Fibroblast of lung (primary cell): ENCODE data around the gene CSGALNACT2.

Experiments used
- EZH2 ChIP-seq: IDR thresholded peaks from 2 replicates; pipeline ENCODE4 v1.5.1; 2012; ENCODE audit warnings: low read length, control low read depth, mild to moderate bottlenecking; ENCODE audit errors: missing control alignments
- TF ChIP-seq, protein P1 (sequence below), 2 donors: IDR thresholded peaks in 1 of 2; conservative IDR thresholded peaks in 1 of 2; 1 replicate in 1 of 2; 2 replicates in 1 of 2; pipeline ENCODE4 v1.5.1; 2011 to 2012; ENCODE audit warnings: low read length in 2 of 2, control low read depth in 1 of 2, inconsistent platforms in 1 of 2, low read depth in 1 of 2, mild to moderate bottlenecking in 1 of 2

DNA sequence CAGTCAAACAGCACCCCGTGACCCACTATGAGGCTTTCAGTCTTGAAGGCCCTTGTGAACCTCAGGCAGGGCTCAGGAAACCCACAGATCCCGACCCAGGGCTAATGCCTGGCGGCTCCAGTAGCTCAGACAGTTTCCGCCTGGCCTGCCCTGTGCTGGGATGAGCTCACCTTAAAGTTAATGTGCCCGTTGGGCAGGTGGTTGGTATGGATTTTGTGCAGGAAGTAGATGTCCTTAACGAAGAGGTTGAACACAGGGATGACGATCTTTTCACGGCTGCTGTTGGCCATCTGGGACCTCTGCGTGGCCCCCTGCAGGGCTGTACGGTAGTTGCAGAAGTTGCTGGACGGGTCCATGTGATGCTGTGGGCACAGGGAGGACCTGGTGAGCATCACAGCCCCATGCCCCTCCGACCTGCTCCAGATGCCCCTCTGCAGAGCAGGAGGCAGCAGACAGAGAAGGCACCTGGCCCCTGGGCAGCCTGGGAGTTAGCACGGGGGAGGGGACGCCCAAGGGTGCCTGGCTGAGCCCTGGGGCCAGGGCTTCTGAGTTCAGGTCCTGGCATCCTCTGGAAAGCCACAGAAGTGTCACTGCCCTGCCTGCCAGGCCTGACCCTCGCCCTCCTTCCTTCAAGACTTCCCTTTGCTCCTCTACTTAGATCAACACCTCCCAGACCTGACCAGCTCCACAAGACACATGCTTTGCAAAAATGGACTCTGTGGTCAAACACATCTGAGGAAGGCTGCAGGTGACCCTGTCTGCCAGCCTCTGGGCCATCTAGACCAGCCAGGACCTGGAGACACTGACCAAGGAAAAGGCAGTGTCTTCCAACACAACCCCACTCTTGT lies 59.8 kb downstream of the CSGALNACT2 start:
- TF ChIP-seq, protein P1, sequence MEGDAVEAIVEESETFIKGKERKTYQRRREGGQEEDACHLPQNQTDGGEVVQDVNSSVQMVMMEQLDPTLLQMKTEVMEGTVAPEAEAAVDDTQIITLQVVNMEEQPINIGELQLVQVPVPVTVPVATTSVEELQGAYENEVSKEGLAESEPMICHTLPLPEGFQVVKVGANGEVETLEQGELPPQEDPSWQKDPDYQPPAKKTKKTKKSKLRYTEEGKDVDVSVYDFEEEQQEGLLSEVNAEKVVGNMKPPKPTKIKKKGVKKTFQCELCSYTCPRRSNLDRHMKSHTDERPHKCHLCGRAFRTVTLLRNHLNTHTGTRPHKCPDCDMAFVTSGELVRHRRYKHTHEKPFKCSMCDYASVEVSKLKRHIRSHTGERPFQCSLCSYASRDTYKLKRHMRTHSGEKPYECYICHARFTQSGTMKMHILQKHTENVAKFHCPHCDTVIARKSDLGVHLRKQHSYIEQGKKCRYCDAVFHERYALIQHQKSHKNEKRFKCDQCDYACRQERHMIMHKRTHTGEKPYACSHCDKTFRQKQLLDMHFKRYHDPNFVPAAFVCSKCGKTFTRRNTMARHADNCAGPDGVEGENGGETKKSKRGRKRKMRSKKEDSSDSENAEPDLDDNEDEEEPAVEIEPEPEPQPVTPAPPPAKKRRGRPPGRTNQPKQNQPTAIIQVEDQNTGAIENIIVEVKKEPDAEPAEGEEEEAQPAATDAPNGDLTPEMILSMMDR (conservative IDR thresholded peaks at IDR 0.05 in 1 of 2, IDR thresholded peaks at IDR 0.05 in 1 of 2; ENCODE audit: low read depth in 1 of 2, low read length in 2 of 2), result peak; percentile 17 to 39
- TF ChIP-seq EZH2, result no peak
